ENCODE results near the gene ALDH6A1.

ALDH6A1 gene

GRCh38 chr14:74015176-74015575 is 69.1 kb downstream of the ALDH6A1 start:
- H3K9me3 ChIP-seq (ENCODE audit: severe bottlenecking): no peaks in the 10 kb centered on the region
- DNase-seq (ENCODE audit: low spot score) (no peak), ATAC-seq (ENCODE audit: low read depth) (no peak)
- H3K27ac ChIP-seq (ENCODE audit: poor library complexity, severe bottlenecking): no peak overlapping the region
- H3K36me3 ChIP-seq (ENCODE audit: low read depth): peaks cover 42% of the 10 kb centered on the region
- H3K4me1 ChIP-seq (ENCODE audit: insufficient read depth, poor library complexity, severe bottlenecking): peaks cover 2% of the 10 kb centered on the region
- no peak overlapping the region for H3K4me3 ChIP-seq (ENCODE audit: severe bottlenecking)
- TF ChIP-seq CTCF (IDR thresholded peaks at IDR 0.05; ENCODE audit: poor library complexity, severe bottlenecking): no peak
- no peaks in the 10 kb centered on the region for H3K27me3 ChIP-seq (ENCODE audit: insufficient read depth, poor library complexity, severe bottlenecking)

- no peak overlapping the region for H3K4me3 ChIP-seq (ENCODE audit: severe bottlenecking)
- no peaks in the 10 kb centered on the region for H3K4me1 ChIP-seq (ENCODE audit: insufficient read depth, poor library complexity, severe bottlenecking)
- peaks cover 47% of the 10 kb centered on the region for H3K36me3 ChIP-seq (ENCODE audit: low read depth)
- DNase-seq (ENCODE audit: low spot score): no peak
- H3K27ac ChIP-seq (ENCODE audit: poor library complexity, severe bottlenecking): no peak overlapping the region
- no peak for TF ChIP-seq CTCF (IDR thresholded peaks at IDR 0.05; ENCODE audit: poor library complexity, severe bottlenecking)
- no peak for ATAC-seq (ENCODE audit: low read depth)
- no peaks in the 10 kb centered on the region for H3K9me3 ChIP-seq (ENCODE audit: severe bottlenecking)
- H3K27me3 ChIP-seq (ENCODE audit: insufficient read depth, poor library complexity, severe bottlenecking): no peaks in the 10 kb centered on the region
Observed at GRCh38 chr14:74014299-74014698, 70.0 kb downstream of the ALDH6A1 start.

- no peak for TF ChIP-seq CTCF (IDR thresholded peaks at IDR 0.05; ENCODE audit: poor library complexity, severe bottlenecking)
- no peaks in the 10 kb centered on the region for H3K27me3 ChIP-seq (ENCODE audit: insufficient read depth, poor library complexity, severe bottlenecking)
- no peak overlapping the region for H3K4me3 ChIP-seq (ENCODE audit: severe bottlenecking)
- H3K4me1 ChIP-seq (ENCODE audit: insufficient read depth, poor library complexity, severe bottlenecking): no peaks in the 10 kb centered on the region
- H3K36me3 ChIP-seq (ENCODE audit: low read depth): peaks cover 64% of the 10 kb centered on the region
- DNase-seq (ENCODE audit: low spot score) (no peak), ATAC-seq (ENCODE audit: low read depth) (no peak)
- H3K27ac ChIP-seq (ENCODE audit: poor library complexity, severe bottlenecking): no peak overlapping the region
- H3K9me3 ChIP-seq (ENCODE audit: severe bottlenecking): no peaks in the 10 kb centered on the region
Observed at GRCh38 chr14:74008843-74009499, 75.3 kb downstream of the ALDH6A1 start.

Data from RWPE2 (cell line).